Hepatocyte (in vitro differentiated cells): ENCODE data around the gene DCDC1.

Source experiments
- CTCF ChIP-seq: fragments of 200-600 bp; sonication (generic); IDR thresholded peaks from 2 replicates; pipeline ENCODE4 v1.5.1; 2016; ENCODE audit warnings: antibody characterized with exemption, mild to moderate bottlenecking; ENCODE audit not compliant: poor library complexity
- EZH2 ChIP-seq: fragments of 200-600 bp; sonication (generic); IDR thresholded peaks from 2 replicates; pipeline ENCODE4 v1.6.1; 2016; ENCODE audit warnings: antibody characterized with exemption, mild to moderate bottlenecking, borderline replicate concordance

DNA sequence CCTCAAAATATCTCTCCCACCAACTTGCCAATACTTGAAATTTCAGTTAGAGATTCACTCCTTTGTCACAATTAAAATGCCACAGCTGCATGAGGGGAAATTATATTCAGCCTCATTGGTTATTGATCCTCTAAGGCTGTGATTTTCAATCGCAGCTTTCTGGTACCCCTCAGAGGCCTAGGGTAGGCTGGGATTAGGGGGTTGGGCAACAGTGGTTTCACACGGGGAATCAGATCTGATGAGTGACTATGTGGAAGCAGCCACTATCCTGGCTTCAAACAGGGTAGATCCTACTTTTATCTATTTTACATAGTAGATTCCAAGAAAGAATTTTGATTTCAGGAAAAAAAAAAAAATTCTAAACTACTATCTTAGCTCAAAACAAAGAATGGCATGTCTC lies 252.5 kb downstream of the DCDC1 start:
- TF ChIP-seq EZH2 (no peak), CTCF (no peak)
